Naive thymus-derived CD4-positive, alpha-beta T cell (primary cell): Measurements from ENCODE around the gene PLD1. TPM values are rescaled to one million over a fixed set of nuclear protein-coding genes. Genes with fewer than 3 reads are reported as not detected.

ENCODE experiments used
- ATAC-seq: fragments of 150-1000 bp; cut with Tn5 transposase; 2 replicates; pipeline ENCODE4 v1.10.0; 2021; ENCODE audit warnings: mild to moderate bottlenecking, moderate library complexity
- CTCF ChIA-PET: fragments of 350-600 bp; sonication (Branson Sonifier 250); formaldehyde crosslinking; loops from one replicate; lab custom pipeline; 2021; ENCODE audit warnings: antibody characterized with exemption; lab: Charles Lee
- POLR2A ChIA-PET: fragments of 350-600 bp; sonication (Branson Sonifier 250); formaldehyde crosslinking; loops from one replicate; lab custom pipeline; 2021; ENCODE audit warnings: antibody characterized with exemption, inconsistent platforms; lab: Charles Lee
- DNase-seq, 9 donors: peaks; one replicate each; pipeline versions ENCODE4 v3.0.0 to v3.0.0-alpha.2; 2020 to 2022; ENCODE audit warnings: mixed read lengths in 1 of 9
- H3K27ac ChIP-seq: one replicate; pipeline ENCODE4 v1.7.0; 2013; ENCODE audit warnings: mild to moderate bottlenecking, low read depth, low read length, moderate library complexity
- H3K27me3 ChIP-seq, 2 donors: one replicate each; pipeline ENCODE4 v1.7.0; 2013; ENCODE audit warnings: low read length in 2 of 2, mild to moderate bottlenecking in 2 of 2, moderate library complexity in 2 of 2; ENCODE audit not compliant: control insufficient read depth in 2 of 2, insufficient read depth in 2 of 2
- H3K36me3 ChIP-seq, 3 experiments: 1 replicate in 2 of 3; 2 replicates in 1 of 3; pipeline ENCODE4 v1.7.0; 2013; ENCODE audit warnings: low read length in 3 of 3, mild to moderate bottlenecking in 3 of 3, moderate library complexity in 1 of 3; ENCODE audit not compliant: insufficient read depth in 3 of 3, control insufficient read depth in 2 of 3
- H3K4me1 ChIP-seq, 2 donors: one replicate each; pipeline ENCODE4 v1.7.0; 2013; ENCODE audit warnings: low read length in 2 of 2, mild to moderate bottlenecking in 2 of 2, moderate library complexity in 1 of 2; ENCODE audit not compliant: control insufficient read depth in 2 of 2, insufficient read depth in 2 of 2
- H3K4me3 ChIP-seq: 2 replicates; pipeline ENCODE4 v1.7.0; 2013; ENCODE audit warnings: mild to moderate bottlenecking, low read length
- H3K9me3 ChIP-seq, 3 experiments: 1 replicate in 2 of 3; 2 replicates in 1 of 3; pipeline ENCODE4 v1.7.0; 2013; ENCODE audit warnings: low read length in 3 of 3; ENCODE audit not compliant: control insufficient read depth in 2 of 3
- H3K27ac Mint-ChIP-seq, 9 donors: one replicate each; pipeline ENCODE4 v1.8.0; 2020 to 2022; ENCODE audit warnings: mixed read lengths in 9 of 9, mild to moderate bottlenecking in 8 of 9, moderate library complexity in 5 of 9, inconsistent platforms in 2 of 9
- H3K27me3 Mint-ChIP-seq, 5 donors: one replicate each; pipeline ENCODE4 v1.8.0; 2021 to 2022; ENCODE audit warnings: mixed read lengths in 5 of 5, mild to moderate bottlenecking in 1 of 5
- H3K36me3 Mint-ChIP-seq, 5 donors: one replicate each; pipeline ENCODE4 v1.8.0; 2020 to 2022; ENCODE audit warnings: mixed read lengths in 5 of 5, mild to moderate bottlenecking in 3 of 5, inconsistent platforms in 1 of 5
- H3K4me1 Mint-ChIP-seq, 7 donors: one replicate each; pipeline ENCODE4 v1.8.0; 2020 to 2022; ENCODE audit warnings: mixed read lengths in 7 of 7, mild to moderate bottlenecking in 3 of 7, inconsistent platforms in 1 of 7
- H3K4me3 Mint-ChIP-seq, 10 donors: one replicate each; pipeline ENCODE4 v1.8.0; 2020 to 2022; ENCODE audit warnings: mild to moderate bottlenecking in 10 of 10, mixed read lengths in 10 of 10, moderate library complexity in 6 of 10, inconsistent platforms in 2 of 10
- H3K9me3 Mint-ChIP-seq, 11 donors: one replicate each; pipeline ENCODE4 v1.8.0; 2020 to 2022; ENCODE audit warnings: mixed read lengths in 11 of 11, mild to moderate bottlenecking in 4 of 11, inconsistent platforms in 1 of 11, moderate library complexity in 1 of 11
- intact Hi-C, 2 donors: fragments of 100-400 bp; cut with micrococcal nuclease; formaldehyde crosslinking; loops; one replicate each; pipeline ENCODE4 v1.15.1; 2023
- polyA plus RNA-seq, 2 donors: library from polyadenylated mRNA; unstranded; fragments of 300-500 nt; fragmentation: Illumina TruSeq; gene quantifications; one replicate each; pipeline ENCODE4 v1.2.3, GENCODE V29; 2021
- total RNA-seq, 6 experiments: library from RNA in 5 of 6; stranded (reverse) in 5 of 6; gene quantifications; 1 replicate in 5 of 6; 2 replicates in 1 of 6; pipeline ENCODE4 v1.2.3 and lab custom pipeline; 2021 to 2026

The PLD1 gene
- total and polyA plus RNA-seq, 7 experiments from 2014 or later, result 0.36 to 12.9 (median 1.4) TPM; not detected in 2

DNA sequence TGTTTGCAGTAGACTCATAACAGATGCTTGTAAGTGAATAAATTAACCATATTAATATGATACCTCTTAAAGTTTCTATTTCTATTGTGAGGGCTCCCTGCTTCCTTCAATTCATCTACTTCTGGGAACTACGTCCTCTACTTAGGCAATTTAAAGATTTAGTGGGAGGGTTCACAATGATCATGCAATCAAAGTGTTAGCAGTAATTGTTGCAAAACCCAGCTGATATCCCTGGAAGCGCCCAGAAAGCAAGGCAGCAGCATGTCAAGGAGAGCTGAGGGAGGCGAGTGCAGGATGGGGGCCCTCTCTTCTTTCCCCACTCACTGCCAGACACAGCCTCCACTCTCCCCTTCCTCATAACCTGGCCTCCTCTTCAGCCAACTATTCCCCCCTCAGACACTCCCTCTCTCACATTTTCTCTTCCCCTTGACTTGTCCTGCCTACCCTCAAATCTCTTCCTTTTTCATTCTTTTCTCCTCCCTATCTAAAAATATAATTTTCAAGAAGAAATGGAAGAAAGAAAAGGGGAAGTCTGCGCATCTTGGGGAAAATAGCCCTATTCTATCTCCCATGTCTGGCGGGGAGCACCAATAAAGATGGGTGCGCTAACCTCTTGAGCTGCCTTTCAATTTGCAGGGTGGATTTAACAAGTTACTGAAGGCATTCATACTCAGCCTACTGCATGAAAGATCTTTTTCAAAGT, 39.5 kb upstream of the PLD1 start:
- CTCF ChIA-PET, result no interaction called here

DNA sequence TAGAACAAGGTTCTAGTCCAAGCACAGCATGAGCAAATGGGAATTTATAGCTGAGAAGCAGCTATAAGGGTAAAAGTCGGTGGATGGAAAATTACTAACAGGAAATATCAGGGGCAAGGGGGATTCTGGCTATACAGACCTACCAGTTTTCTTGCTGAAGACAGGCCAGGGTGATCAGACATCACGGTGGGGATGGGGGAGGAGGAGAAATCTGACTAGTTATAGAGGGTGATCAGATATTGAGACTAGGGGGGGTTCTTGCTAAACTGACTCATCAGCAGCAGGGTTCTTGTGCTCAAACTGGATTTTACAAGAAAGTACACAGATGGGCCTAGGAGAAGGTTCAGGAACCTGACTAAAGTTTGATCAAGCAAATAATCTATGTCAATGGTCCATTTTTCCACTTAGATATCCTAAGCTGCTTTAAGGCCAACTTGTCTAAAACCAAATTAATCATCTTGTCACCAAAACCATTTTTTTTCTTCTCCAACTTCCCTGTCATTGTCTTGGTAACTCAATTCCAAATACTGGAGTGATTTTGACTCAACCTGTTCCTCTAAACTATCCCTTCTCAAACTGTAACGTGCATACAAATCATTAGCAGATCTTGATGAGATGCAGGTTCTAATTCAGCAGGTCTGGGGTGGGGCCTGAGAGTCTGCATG, 37.4 kb upstream of the PLD1 start:
- Mint-ChIP-seq H3K4me3 (no peak overlapping the region), H3K27ac (no peak overlapping the region), H3K4me1 (peaks cover 0 to 17% (median 5%) of the 10 kb centered on the region in 7 donors), H3K36me3 (peaks cover 0 to 5% (median 0%) of the 10 kb centered on the region in 5 donors), H3K27me3 (peaks cover 4 to 14% (median 10%) of the 10 kb centered on the region in 5 donors), H3K9me3 (peaks cover 0 to 10% (median under 1%) of the 10 kb centered on the region in 11 donors)
- ATAC-seq (no peak), DNase-seq (no peak)
- no peaks in the 10 kb centered on the region for H3K36me3 ChIP-seq
- CTCF ChIA-PET, result no interaction called here
- no peaks in the 10 kb centered on the region for H3K27me3 ChIP-seq
- H3K9me3 ChIP-seq, result no peaks in the 10 kb centered on the region
- intact Hi-C loops, result no loop called here
- POLR2A ChIA-PET, result no interaction called here
- no peak overlapping the region for H3K4me3 ChIP-seq
- no peak overlapping the region for H3K27ac ChIP-seq
- no peaks in the 10 kb centered on the region for H3K4me1 ChIP-seq

More for the DNA sequence above, 39.5 kb upstream of the PLD1 start:
- no peak for DNase-seq
- ATAC-seq, result no peak
- Histone ChIP-seq H3K4me3 (no peak overlapping the region), H3K27me3 (no peaks in the 10 kb centered on the region), H3K36me3 (no peaks in the 10 kb centered on the region), H3K27ac (no peak overlapping the region), H3K9me3 (no peaks in the 10 kb centered on the region), H3K4me1 (no peaks in the 10 kb centered on the region)
- Mint-ChIP-seq H3K36me3 (peaks cover 0 to 5% (median 0%) of the 10 kb centered on the region in 5 donors), H3K27ac (no peak overlapping the region), H3K4me1 (peaks cover 0 to 17% (median 5%) of the 10 kb centered on the region in 7 donors), H3K27me3 (peaks cover 7 to 22% (median 13%) of the 10 kb centered on the region in 5 donors), H3K9me3 (peaks cover 3 to 22% (median 10%) of the 10 kb centered on the region in 11 donors), H3K4me3 (no peak overlapping the region)
- POLR2A ChIA-PET, result no interaction called here
- intact Hi-C loops, result no loop called here

DNA sequence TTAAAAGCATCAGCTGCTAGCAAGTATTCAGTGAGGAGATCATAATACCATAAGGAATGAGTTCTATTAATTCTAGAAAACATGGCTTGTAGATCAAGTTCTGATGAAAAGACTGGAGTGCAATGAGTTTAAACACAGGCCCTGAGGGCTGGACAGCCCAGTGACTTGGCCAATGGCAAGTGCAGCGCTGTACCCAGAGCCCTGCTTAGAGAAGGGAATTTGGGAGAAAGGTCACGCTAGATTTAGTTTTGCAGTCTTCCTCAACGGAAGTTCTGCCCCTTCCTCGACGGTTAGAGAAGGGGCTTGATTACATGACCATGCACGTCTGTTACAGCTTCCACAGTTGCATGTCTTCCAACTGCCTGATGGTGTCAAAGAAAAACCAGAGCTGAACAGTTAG, 36.9 kb upstream of the PLD1 start:
- intact Hi-C loops, result no loop called here
- peaks cover 0 to 5% (median 0%) of the 10 kb centered on the region in 5 donors for H3K36me3 Mint-ChIP-seq
- ATAC-seq, result no peak
- no peak overlapping the region for H3K4me3 ChIP-seq
- no peaks in the 10 kb centered on the region for H3K9me3 ChIP-seq
- H3K9me3 Mint-ChIP-seq, result peaks cover 0 to 10% (median 0%) of the 10 kb centered on the region in 11 donors
- H3K4me1 Mint-ChIP-seq, result peaks cover 0 to 17% (median 5%) of the 10 kb centered on the region in 7 donors
- H3K27me3 ChIP-seq, result no peaks in the 10 kb centered on the region
- no peaks in the 10 kb centered on the region for H3K4me1 ChIP-seq
- ChIA-PET CTCF (no interaction called here), POLR2A (no interaction called here)
- H3K27me3 Mint-ChIP-seq, result peaks cover 0 to 10% (median 8%) of the 10 kb centered on the region in 5 donors
- no peak overlapping the region for H3K27ac Mint-ChIP-seq
- H3K36me3 ChIP-seq, result no peaks in the 10 kb centered on the region
- no peak overlapping the region for H3K27ac ChIP-seq
- no peak for DNase-seq
- no peak overlapping the region for H3K4me3 Mint-ChIP-seq

DNA sequence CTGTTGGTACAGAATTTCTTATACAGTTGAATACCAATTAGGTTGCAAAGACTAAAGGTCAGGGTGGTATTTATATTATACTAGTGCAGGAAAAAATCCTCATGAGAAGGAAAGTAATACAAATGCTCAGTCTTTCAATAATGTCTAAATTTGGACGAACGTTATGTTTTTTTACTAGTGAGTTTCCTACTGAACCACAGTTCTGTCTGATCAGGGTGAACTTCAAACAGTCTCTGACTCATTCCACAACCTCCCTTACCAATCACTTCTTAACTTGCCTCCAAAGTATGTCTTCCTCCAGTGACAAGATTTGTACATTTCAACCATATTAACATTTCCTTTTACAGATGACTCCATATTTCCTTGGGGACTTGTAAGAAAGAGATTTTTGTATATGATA, 36.3 kb upstream of the PLD1 start:
- Mint-ChIP-seq H3K9me3 (peaks cover 0 to 10% (median 0%) of the 10 kb centered on the region in 11 donors), H3K36me3 (peaks cover 0 to 5% (median 0%) of the 10 kb centered on the region in 5 donors), H3K4me3 (peak overlapping the region in 1 of 10 donors; percentile 4), H3K27ac (no peak overlapping the region), H3K4me1 (peaks cover 0 to 17% (median 5%) of the 10 kb centered on the region in 7 donors), H3K27me3 (peaks cover 0 to 13% (median 8%) of the 10 kb centered on the region in 5 donors)
- POLR2A ChIA-PET, result no interaction called here
- peak; percentile 42 for ATAC-seq
- H3K9me3 ChIP-seq, result no peaks in the 10 kb centered on the region
- no peak overlapping the region for H3K27ac ChIP-seq
- no peaks in the 10 kb centered on the region for H3K4me1 ChIP-seq
- H3K4me3 ChIP-seq, result no peak overlapping the region
- DNase-seq, result peak in 1 of 9 donors; percentile 2
- CTCF ChIA-PET, result no interaction called here
- H3K27me3 ChIP-seq, result no peaks in the 10 kb centered on the region
- intact Hi-C loops, result no loop called here
- H3K36me3 ChIP-seq, result no peaks in the 10 kb centered on the region

DNA sequence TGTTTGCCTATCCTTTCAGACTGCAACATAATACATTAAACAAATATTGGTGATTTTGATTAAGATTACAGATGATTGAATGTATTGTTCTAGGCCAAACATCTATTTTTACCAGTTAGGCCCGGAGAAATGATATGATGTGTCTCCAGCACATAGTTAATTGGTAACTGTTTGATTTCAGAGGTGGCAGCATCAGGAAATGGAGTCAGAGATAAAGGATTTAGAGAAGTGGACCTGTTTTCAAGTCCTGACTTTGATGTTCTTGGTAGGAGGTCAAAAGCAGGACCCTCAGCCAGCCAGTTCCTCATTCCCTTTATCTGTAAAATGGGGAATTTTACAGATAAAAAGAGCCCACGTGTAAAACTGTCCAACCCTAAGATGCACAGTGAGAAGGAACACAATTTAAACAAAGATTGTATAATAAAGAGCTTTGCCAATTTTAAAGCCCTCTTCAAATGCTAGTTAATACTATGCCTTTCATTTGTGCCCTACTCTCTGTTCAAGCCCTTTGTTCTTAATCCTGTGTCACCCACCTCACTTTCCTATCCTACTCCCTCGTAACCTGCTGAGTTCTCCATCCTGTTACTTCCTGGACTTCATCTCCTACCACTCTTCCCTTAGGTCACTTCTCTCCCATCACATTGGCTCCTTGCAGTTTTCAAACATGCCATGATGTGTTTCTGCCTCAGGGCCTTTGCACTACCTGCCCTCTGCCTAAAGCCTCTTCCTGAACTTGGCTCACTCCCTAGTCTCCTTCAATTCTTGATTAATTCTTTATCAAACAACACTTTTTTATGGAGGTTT, 35.4 kb upstream of the PLD1 start:
- Histone ChIP-seq H3K4me1 (no peaks in the 10 kb centered on the region), H3K27ac (no peak overlapping the region), H3K4me3 (no peak overlapping the region), H3K36me3 (no peaks in the 10 kb centered on the region), H3K9me3 (no peaks in the 10 kb centered on the region), H3K27me3 (no peaks in the 10 kb centered on the region)
- H3K9me3 Mint-ChIP-seq, result peaks cover 0 to 10% (median 0%) of the 10 kb centered on the region in 11 donors
- H3K27me3 Mint-ChIP-seq, result peaks cover 0 to 19% (median 5%) of the 10 kb centered on the region in 5 donors
- ChIA-PET POLR2A (no interaction called here), CTCF (no interaction called here)
- intact Hi-C loops, result no loop called here
- DNase-seq (no peak), ATAC-seq (no peak)
- no peak overlapping the region for H3K4me3 Mint-ChIP-seq
- peaks cover 0 to 5% (median 0%) of the 10 kb centered on the region in 5 donors for H3K36me3 Mint-ChIP-seq
- no peak overlapping the region for H3K27ac Mint-ChIP-seq
- peaks cover 0 to 17% (median 5%) of the 10 kb centered on the region in 7 donors for H3K4me1 Mint-ChIP-seq

DNA sequence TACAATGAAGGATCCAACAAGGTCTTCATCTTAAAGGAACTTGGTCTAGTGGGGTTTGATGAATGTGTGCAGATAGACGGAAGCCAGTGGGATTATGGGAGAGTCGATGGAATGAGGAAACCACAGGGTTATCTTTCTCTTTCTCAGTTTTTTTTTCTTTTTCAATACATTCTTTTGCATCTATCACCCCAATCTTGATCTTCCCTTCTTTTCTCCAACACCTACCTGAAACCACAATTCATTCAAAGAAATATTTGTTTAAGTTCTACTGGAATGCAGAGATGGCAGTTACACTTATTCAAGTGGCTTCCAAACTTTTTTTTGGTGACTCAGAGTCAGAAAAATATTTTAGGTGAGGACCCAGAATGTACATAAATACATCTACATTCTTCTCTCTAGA, 34.6 kb upstream of the PLD1 start:
- intact Hi-C loops, result no loop called here
- ChIA-PET POLR2A (no interaction called here), CTCF (no interaction called here)
- H3K4me3 Mint-ChIP-seq, result no peak overlapping the region
- peak overlapping the region in 1 of 9 donors; percentile 9 for H3K27ac Mint-ChIP-seq
- ATAC-seq, result no peak
- DNase-seq, result no peak
- H3K36me3 Mint-ChIP-seq, result peaks cover 0 to 5% (median 0%) of the 10 kb centered on the region in 5 donors
- Histone ChIP-seq H3K36me3 (no peaks in the 10 kb centered on the region), H3K9me3 (no peaks in the 10 kb centered on the region), H3K4me1 (no peaks in the 10 kb centered on the region), H3K27ac (no peak overlapping the region), H3K4me3 (no peak overlapping the region), H3K27me3 (no peaks in the 10 kb centered on the region)
- H3K9me3 Mint-ChIP-seq, result peaks cover 0 to 10% (median 0%) of the 10 kb centered on the region in 11 donors
- H3K27me3 Mint-ChIP-seq, result peaks cover 0 to 23% (median 5%) of the 10 kb centered on the region in 5 donors
- H3K4me1 Mint-ChIP-seq, result peaks cover 0 to 17% (median 5%) of the 10 kb centered on the region in 7 donors
